ENCODE results near the gene EYS.

EYS gene

DNA sequence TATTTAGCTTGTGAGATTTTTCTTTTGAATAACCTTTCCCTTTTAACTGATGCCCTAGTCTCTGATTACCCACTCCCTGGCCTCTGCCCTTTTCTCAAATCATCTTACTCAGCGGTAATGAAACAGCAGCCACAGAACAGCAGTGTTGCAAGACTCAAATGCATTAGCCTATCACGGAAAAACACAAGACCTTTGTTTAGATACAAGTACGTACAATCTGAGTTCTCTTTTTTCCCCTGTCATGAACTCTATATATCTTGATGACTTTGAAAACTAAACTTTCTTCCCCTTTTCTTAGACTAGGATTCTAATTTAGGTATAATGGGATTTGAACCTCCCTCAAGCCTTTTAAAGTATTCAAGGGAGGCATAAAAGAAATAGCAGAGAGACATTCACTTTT, 1034.9 kb downstream of the EYS start:
- H3K4me3 ChIP-seq (ENCODE audit: low read depth, low read length), result no peak overlapping the region
- H3K9me3 ChIP-seq (ENCODE audit: control insufficient read depth, insufficient read depth, low read depth, low read length), result no peaks in the 10 kb centered on the region
- H3K9ac ChIP-seq (ENCODE audit: low read length), result no peak overlapping the region
- H3K4me1 ChIP-seq (ENCODE audit: control insufficient read depth, insufficient read depth, low read length), result no peaks in the 10 kb centered on the region
- H3K36me3 ChIP-seq (ENCODE audit: control insufficient read depth, insufficient read depth, low read length), result no peaks in the 10 kb centered on the region
- H3K27me3 ChIP-seq (ENCODE audit: control insufficient read depth, insufficient read depth, low read length), result peaks cover 73% of the 10 kb centered on the region
- no peak overlapping the region for H3K27ac ChIP-seq (ENCODE audit: low read depth, low read length)

DNA sequence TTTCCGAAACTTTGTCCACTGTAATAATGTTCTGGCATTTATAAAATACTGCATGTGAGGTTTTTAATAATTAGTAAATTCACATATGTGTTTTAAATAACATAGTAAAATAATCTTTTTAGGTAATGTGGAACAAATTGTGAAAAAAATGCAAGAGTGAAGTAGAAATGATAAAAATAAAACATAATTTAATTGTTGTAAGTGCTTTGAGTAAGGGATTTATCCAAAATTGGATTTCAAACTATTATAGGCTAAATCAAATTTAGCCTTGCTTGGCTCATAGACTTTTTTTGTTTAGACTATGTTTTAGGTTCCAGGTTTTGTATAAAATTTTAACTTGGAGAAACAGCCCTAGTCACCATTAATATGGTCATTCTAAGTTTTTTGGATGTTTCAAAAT, 1041.9 kb downstream of the EYS start:
- Histone ChIP-seq H3K36me3 (ENCODE audit: control insufficient read depth, insufficient read depth, low read length) (no peaks in the 10 kb centered on the region), H3K9ac (ENCODE audit: low read length) (no peak overlapping the region), H3K9me3 (ENCODE audit: control insufficient read depth, insufficient read depth, low read depth, low read length) (no peaks in the 10 kb centered on the region), H3K4me1 (ENCODE audit: control insufficient read depth, insufficient read depth, low read length) (no peaks in the 10 kb centered on the region), H3K27ac (ENCODE audit: low read depth, low read length) (no peak overlapping the region), H3K4me3 (ENCODE audit: low read depth, low read length) (no peak overlapping the region), H3K27me3 (ENCODE audit: control insufficient read depth, insufficient read depth, low read length) (peaks cover 48% of the 10 kb centered on the region)

DNA sequence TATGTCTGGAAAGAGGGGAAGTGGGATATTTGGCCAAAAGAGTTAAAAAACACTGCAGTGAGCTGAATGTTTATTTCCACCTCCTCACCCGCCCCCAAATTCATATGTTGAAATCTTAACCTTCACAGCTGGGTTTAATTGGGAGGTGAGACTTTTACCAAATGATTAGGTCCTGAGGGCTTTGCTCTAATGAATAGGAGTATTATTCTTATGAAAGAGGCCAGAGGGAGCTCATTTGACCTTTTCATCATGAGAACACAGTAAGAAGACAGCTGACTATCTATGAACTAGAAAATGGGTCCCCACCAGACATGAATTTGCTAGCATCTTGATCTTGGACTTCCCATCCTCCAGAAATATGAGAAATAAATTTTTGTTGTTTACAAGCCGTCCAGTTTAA, 1042.5 kb downstream of the EYS start:
- H3K9me3 ChIP-seq (ENCODE audit: control insufficient read depth, insufficient read depth, low read depth, low read length), result no peaks in the 10 kb centered on the region
- no peak overlapping the region for H3K27ac ChIP-seq (ENCODE audit: low read depth, low read length)
- H3K9ac ChIP-seq (ENCODE audit: low read length), result no peak overlapping the region
- H3K27me3 ChIP-seq (ENCODE audit: control insufficient read depth, insufficient read depth, low read length), result peaks cover 42% of the 10 kb centered on the region
- H3K36me3 ChIP-seq (ENCODE audit: control insufficient read depth, insufficient read depth, low read length), result no peaks in the 10 kb centered on the region
- H3K4me3 ChIP-seq (ENCODE audit: low read depth, low read length), result no peak overlapping the region
- no peaks in the 10 kb centered on the region for H3K4me1 ChIP-seq (ENCODE audit: control insufficient read depth, insufficient read depth, low read length)

DNA sequence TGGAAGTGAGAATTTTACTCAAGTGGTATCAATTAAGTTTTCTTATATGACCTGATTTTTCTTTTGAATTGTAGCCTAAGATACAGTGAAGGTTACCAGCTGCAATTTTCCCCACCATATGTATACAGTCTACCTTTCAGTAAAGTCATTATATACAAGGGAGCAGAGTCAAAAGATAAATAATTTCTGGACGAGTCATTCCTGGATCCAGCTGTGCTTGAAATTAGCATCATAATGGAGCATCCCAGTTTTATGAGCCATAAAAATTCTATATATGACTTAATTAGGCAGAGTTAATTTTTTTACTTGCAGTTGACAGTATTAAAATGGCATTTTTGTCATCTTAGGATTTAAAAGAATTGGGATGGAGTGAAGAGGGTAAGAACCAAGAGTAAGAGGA, 1063.0 kb downstream of the EYS start:
- H3K36me3 ChIP-seq (ENCODE audit: control insufficient read depth, insufficient read depth, low read length), result no peaks in the 10 kb centered on the region
- H3K9me3 ChIP-seq (ENCODE audit: control insufficient read depth, insufficient read depth, low read depth, low read length), result no peaks in the 10 kb centered on the region
- no peak overlapping the region for H3K9ac ChIP-seq (ENCODE audit: low read length)
- no peaks in the 10 kb centered on the region for H3K27me3 ChIP-seq (ENCODE audit: control insufficient read depth, insufficient read depth, low read length)
- no peaks in the 10 kb centered on the region for H3K4me1 ChIP-seq (ENCODE audit: control insufficient read depth, insufficient read depth, low read length)
- H3K4me3 ChIP-seq (ENCODE audit: low read depth, low read length), result no peak overlapping the region
- no peak overlapping the region for H3K27ac ChIP-seq (ENCODE audit: low read depth, low read length)

DNA sequence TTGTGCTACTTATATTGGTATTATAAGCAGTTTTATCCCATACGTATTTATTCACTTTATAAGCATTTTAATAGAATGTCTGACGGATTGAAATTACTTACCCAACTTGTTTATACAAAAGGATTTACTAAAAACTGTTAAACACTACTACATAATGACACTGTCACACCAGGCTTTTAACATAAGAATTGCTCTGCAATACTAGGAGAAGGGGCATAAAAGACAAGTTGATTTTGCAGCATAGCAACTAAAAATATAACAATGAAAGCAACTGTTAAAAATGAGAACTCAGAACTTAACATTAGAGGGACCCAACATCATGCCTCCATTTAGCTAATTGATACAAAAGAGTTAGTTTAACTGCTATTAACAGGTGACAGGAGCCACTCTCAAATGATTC, 1076.1 kb downstream of the EYS start:
- Histone ChIP-seq H3K27me3 (ENCODE audit: control insufficient read depth, insufficient read depth, low read length) (no peaks in the 10 kb centered on the region), H3K9ac (ENCODE audit: low read length) (no peak overlapping the region), H3K27ac (ENCODE audit: low read depth, low read length) (no peak overlapping the region), H3K4me3 (ENCODE audit: low read depth, low read length) (no peak overlapping the region), H3K36me3 (ENCODE audit: control insufficient read depth, insufficient read depth, low read length) (no peaks in the 10 kb centered on the region), H3K4me1 (ENCODE audit: control insufficient read depth, insufficient read depth, low read length) (peaks cover 4% of the 10 kb centered on the region; the same call in 1 of the 2 replicates), H3K9me3 (ENCODE audit: control insufficient read depth, insufficient read depth, low read depth, low read length) (no peaks in the 10 kb centered on the region)

DNA sequence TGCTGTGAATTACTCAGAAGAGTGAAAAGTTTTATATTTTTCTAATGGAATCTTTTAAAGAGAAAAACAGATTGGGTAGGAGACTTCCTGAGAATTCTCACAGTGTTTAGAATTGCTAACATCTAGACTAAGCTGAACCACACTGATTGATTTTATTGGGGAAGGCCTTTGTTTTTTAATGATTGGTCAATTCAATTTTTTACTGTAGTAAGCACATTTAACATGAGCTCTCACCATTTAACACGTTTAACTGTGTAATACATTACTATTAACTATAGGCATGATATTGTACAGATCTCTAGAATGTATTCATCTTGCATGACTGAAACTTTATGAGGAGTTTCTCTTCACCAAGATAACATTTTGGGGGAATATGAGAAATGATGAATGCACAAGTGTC, 1084.1 kb downstream of the EYS start:
- H3K9ac ChIP-seq (ENCODE audit: low read length), result no peak overlapping the region
- no peaks in the 10 kb centered on the region for H3K36me3 ChIP-seq (ENCODE audit: control insufficient read depth, insufficient read depth, low read length)
- H3K4me3 ChIP-seq (ENCODE audit: low read depth, low read length), result no peak overlapping the region
- no peaks in the 10 kb centered on the region; the same call in 1 of the 2 replicates for H3K4me1 ChIP-seq (ENCODE audit: control insufficient read depth, insufficient read depth, low read length)
- no peaks in the 10 kb centered on the region for H3K27me3 ChIP-seq (ENCODE audit: control insufficient read depth, insufficient read depth, low read length)
- H3K9me3 ChIP-seq (ENCODE audit: control insufficient read depth, insufficient read depth, low read depth, low read length), result no peaks in the 10 kb centered on the region
- no peak overlapping the region for H3K27ac ChIP-seq (ENCODE audit: low read depth, low read length)

DNA sequence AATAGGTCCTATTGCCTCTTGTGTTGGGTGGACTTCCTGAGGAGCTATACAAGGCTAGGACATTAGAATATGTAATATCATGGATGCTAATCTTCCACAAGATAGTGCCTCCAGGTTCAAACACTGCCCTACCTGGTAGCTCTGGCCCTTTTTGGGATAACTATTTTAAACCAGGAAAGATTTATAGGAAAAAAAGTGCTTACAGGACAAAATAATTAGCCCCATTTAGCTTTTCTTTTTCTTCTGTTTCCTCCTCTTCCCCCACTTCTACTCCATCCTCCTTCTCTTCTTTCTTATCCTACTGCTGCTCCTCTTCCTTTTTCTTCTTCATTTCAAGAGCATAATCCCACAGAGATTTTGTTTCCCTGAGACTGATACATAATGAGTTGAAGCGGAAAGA, 1104.0 kb downstream of the EYS start:
- no peaks in the 10 kb centered on the region for H3K9me3 ChIP-seq (ENCODE audit: control insufficient read depth, insufficient read depth, low read depth, low read length)
- no peaks in the 10 kb centered on the region for H3K36me3 ChIP-seq (ENCODE audit: control insufficient read depth, insufficient read depth, low read length)
- H3K4me1 ChIP-seq (ENCODE audit: control insufficient read depth, insufficient read depth, low read length), result no peaks in the 10 kb centered on the region
- no peak overlapping the region for H3K9ac ChIP-seq (ENCODE audit: low read length)
- no peak overlapping the region for H3K4me3 ChIP-seq (ENCODE audit: low read depth, low read length)
- H3K27ac ChIP-seq (ENCODE audit: low read depth, low read length), result no peak overlapping the region
- H3K27me3 ChIP-seq (ENCODE audit: control insufficient read depth, insufficient read depth, low read length), result no peaks in the 10 kb centered on the region

DNA sequence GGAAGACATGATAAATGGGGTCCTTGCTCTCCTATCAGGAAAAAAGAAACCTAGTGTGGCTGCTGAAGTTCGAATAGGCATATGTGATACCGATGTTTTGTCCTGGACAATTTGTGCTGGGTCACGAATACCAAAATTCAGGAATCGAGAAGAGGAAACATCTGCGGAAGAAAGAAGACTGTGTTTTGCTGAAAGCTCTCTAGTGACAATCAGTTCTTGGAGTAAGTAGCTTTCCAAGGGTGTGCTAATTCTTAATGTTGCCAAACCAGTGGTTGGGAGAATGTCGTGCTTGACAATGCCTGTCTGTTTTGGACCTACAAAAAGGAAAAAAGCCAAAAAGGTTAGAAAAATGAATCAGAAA, 1115.4 kb downstream of the EYS start:
- H3K27ac ChIP-seq (ENCODE audit: low read depth, low read length), result no peak overlapping the region
- H3K9ac ChIP-seq (ENCODE audit: low read length), result no peak overlapping the region
- no peaks in the 10 kb centered on the region for H3K4me1 ChIP-seq (ENCODE audit: control insufficient read depth, insufficient read depth, low read length)
- no peak overlapping the region for H3K4me3 ChIP-seq (ENCODE audit: low read depth, low read length)
- no peaks in the 10 kb centered on the region for H3K9me3 ChIP-seq (ENCODE audit: control insufficient read depth, insufficient read depth, low read depth, low read length)
- H3K27me3 ChIP-seq (ENCODE audit: control insufficient read depth, insufficient read depth, low read length), result no peaks in the 10 kb centered on the region
- no peaks in the 10 kb centered on the region for H3K36me3 ChIP-seq (ENCODE audit: control insufficient read depth, insufficient read depth, low read length)

DNA sequence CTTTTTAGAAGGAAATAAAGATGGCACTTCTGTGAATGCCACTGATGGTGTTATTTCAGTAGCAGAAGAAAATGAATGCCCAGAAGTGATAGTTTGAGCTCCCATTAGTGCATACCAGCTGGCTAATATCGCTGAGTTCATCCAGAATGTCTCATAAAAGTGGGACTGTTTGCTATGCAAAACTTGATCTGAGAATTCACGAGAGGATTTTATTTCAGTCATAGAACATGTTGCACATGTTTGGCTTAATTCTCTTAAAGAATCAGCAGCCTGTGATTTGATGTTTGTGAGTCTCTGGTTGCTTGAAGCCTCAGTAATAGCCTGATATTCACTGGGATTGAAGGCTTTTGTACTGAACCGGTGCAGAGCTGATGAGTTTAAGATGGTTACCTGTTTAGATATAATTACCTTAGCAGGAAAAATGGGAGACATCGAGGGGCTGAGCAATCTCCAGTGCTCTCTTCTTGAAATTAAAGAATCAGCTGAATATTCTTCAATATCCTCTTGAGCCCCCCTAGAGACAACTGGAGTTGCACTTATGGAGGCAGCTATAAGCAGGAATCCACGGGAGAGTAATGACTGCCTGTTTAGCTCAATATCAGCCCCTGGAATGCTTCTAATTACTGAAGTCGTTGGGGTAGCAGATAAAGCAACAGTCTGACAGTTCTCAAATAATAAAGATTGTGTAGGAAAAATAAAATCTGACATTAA, 1115.9 kb downstream of the EYS start:
- Histone ChIP-seq H3K27ac (ENCODE audit: low read depth, low read length) (no peak overlapping the region), H3K9me3 (ENCODE audit: control insufficient read depth, insufficient read depth, low read depth, low read length) (no peaks in the 10 kb centered on the region), H3K27me3 (ENCODE audit: control insufficient read depth, insufficient read depth, low read length) (no peaks in the 10 kb centered on the region), H3K36me3 (ENCODE audit: control insufficient read depth, insufficient read depth, low read length) (no peaks in the 10 kb centered on the region), H3K9ac (ENCODE audit: low read length) (no peak overlapping the region), H3K4me3 (ENCODE audit: low read depth, low read length) (no peak overlapping the region), H3K4me1 (ENCODE audit: control insufficient read depth, insufficient read depth, low read length) (no peaks in the 10 kb centered on the region)

DNA sequence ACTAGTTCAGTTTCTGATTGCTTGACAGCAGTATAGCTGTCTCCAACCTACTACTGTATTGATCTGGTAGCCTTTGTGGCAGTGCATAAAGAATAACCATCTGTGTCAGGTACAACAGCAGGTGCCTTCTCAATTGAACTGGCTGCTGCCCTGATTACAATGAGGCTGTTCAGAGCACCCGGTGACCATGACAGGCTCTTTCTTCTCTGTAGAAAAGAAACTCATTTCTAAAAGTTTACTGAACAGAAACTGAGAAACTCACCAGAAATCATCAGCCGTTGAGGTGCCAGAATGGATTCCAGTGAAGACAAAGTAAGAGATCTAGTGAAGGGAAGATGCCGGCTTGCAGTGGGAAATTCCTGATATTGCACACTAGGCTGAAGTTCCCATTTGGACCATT, 1117.1 kb downstream of the EYS start:
- Histone ChIP-seq H3K36me3 (ENCODE audit: control insufficient read depth, insufficient read depth, low read length) (no peaks in the 10 kb centered on the region), H3K27me3 (ENCODE audit: control insufficient read depth, insufficient read depth, low read length) (no peaks in the 10 kb centered on the region), H3K27ac (ENCODE audit: low read depth, low read length) (no peak overlapping the region), H3K9me3 (ENCODE audit: control insufficient read depth, insufficient read depth, low read depth, low read length) (no peaks in the 10 kb centered on the region), H3K4me3 (ENCODE audit: low read depth, low read length) (no peak overlapping the region), H3K4me1 (ENCODE audit: control insufficient read depth, insufficient read depth, low read length) (no peaks in the 10 kb centered on the region), H3K9ac (ENCODE audit: low read length) (no peak overlapping the region)

DNA sequence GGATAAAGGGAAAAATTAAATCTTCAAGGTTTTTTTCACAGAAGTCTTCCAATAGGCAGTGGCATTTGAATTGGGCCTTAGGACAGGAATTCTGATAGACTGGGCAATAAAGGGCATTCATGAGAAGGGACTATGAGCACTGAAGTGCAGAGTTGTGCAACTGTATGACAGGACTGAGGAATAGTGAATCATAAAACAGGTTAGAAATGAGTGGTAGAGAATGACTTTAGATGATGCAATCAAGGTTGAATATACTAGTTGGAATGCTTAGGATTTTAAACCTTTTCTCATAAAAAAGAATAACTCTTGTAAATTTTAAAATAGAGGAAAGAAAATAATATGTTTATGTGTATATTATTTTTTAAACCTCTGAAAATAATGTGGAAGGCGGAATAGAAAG, 1126.7 kb downstream of the EYS start:
- H3K9me3 ChIP-seq (ENCODE audit: control insufficient read depth, insufficient read depth, low read depth, low read length), result no peaks in the 10 kb centered on the region

More for the DNA sequence above, 1126.7 kb downstream of the EYS start:
- H3K27me3 ChIP-seq (ENCODE audit: control insufficient read depth, insufficient read depth, low read length), result no peaks in the 10 kb centered on the region
- H3K36me3 ChIP-seq (ENCODE audit: control insufficient read depth, insufficient read depth, low read length), result no peaks in the 10 kb centered on the region
- H3K4me3 ChIP-seq (ENCODE audit: low read depth, low read length), result no peak overlapping the region
- no peak overlapping the region for H3K9ac ChIP-seq (ENCODE audit: low read length)
- no peaks in the 10 kb centered on the region for H3K4me1 ChIP-seq (ENCODE audit: control insufficient read depth, insufficient read depth, low read length)
- no peak overlapping the region for H3K27ac ChIP-seq (ENCODE audit: low read depth, low read length)
